Transverse colon (tissue), 4 donors: ENCODE measurements around the gene ZNF624.

Experiments
- CTCF ChIP-seq, 5 experiments: fragments of 200-600 bp in 3 of 5; fragments of 450-650 bp in 2 of 5; sonication (generic) in 3 of 5; IDR thresholded peaks; 1 replicate in 2 of 5; 2 replicates in 3 of 5; pipeline ENCODE4 v1.5.1; 2016 to 2017; ENCODE audit warnings: antibody characterized with exemption in 5 of 5, inconsistent platforms in 3 of 5, mild to moderate bottlenecking in 2 of 5, moderate library complexity in 1 of 5
- EP300 ChIP-seq: sonication (generic); formaldehyde crosslinking; IDR thresholded peaks from one replicate; pipeline ENCODE4 v1.6.1; 2017; ENCODE audit warnings: antibody characterized with exemption, low read depth
- POLR2A ChIP-seq: fragments of 450-650 bp; IDR thresholded peaks from one replicate; pipeline ENCODE4 v1.6.1; 2016; ENCODE audit warnings: antibody characterized with exemption, mild to moderate bottlenecking, moderate library complexity
- POLR2AphosphoS5 ChIP-seq, 3 donors: sonication (generic); formaldehyde crosslinking; IDR thresholded peaks; one replicate each; pipeline ENCODE4 v1.6.1; 2016; ENCODE audit warnings: antibody characterized with exemption in 3 of 3

DNA sequence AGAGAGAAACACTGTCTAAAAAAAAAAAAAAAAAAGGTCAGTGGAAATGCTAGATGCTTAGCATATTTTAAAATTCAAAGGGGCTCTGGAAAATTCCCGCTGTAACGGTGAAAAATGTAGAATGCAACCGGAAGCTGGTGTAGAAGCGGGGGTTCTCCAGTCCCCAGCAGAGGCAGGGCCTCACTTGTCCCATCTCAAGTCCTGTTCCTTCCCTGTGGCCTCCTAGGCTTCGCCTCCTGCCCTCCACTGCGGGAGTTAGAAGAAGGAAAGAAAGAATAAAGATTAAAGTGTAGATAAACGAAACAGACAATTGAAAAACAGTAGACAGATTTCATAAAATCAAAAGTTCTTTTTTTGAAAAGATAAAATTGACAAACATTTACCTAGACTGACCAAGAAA is 69.9 kb downstream of the ZNF624 start:
- TF ChIP-seq POLR2A (no peak), EP300 (no peak), POLR2AphosphoS5 (IDR thresholded peaks at IDR 0.05) (no peak), CTCF (IDR thresholded peaks at IDR 0.05) (no peak)
